Fibroblast of lung (primary cell): ENCODE data around the gene ESF1.

Source experiments
- EZH2 ChIP-seq: IDR thresholded peaks from 2 replicates; pipeline ENCODE4 v1.5.1; 2012; ENCODE audit warnings: low read length, control low read depth, mild to moderate bottlenecking; ENCODE audit errors: missing control alignments
- TF ChIP-seq, protein P1 (sequence below), 2 donors: IDR thresholded peaks in 1 of 2; conservative IDR thresholded peaks in 1 of 2; 1 replicate in 1 of 2; 2 replicates in 1 of 2; pipeline ENCODE4 v1.5.1; 2011 to 2012; ENCODE audit warnings: low read length in 2 of 2, control low read depth in 1 of 2, inconsistent platforms in 1 of 2, low read depth in 1 of 2, mild to moderate bottlenecking in 1 of 2

- TF ChIP-seq, protein P1, sequence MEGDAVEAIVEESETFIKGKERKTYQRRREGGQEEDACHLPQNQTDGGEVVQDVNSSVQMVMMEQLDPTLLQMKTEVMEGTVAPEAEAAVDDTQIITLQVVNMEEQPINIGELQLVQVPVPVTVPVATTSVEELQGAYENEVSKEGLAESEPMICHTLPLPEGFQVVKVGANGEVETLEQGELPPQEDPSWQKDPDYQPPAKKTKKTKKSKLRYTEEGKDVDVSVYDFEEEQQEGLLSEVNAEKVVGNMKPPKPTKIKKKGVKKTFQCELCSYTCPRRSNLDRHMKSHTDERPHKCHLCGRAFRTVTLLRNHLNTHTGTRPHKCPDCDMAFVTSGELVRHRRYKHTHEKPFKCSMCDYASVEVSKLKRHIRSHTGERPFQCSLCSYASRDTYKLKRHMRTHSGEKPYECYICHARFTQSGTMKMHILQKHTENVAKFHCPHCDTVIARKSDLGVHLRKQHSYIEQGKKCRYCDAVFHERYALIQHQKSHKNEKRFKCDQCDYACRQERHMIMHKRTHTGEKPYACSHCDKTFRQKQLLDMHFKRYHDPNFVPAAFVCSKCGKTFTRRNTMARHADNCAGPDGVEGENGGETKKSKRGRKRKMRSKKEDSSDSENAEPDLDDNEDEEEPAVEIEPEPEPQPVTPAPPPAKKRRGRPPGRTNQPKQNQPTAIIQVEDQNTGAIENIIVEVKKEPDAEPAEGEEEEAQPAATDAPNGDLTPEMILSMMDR (conservative IDR thresholded peaks at IDR 0.05 in 1 of 2, IDR thresholded peaks at IDR 0.05 in 1 of 2; ENCODE audit: low read depth in 1 of 2, low read length in 2 of 2): no peak
- no peak for TF ChIP-seq EZH2
Observed at GRCh38 chr20:13700761-13701160, 84.0 kb downstream of the ESF1 start.
